AG04450 (cell line): ENCODE data around the gene GABRB1. TPM values are rescaled to one million over a fixed set of nuclear protein-coding genes. Genes with fewer than 3 reads are reported as not detected.

Source experiments
- CTCF ChIA-PET: fragments of 300-600, 350-600 bp; formaldehyde crosslinking; extraction: SDS; loops from one replicate; lab custom pipeline; 2022; ENCODE audit warnings: antibody characterized with exemption, inconsistent platforms; lab: Charles Lee
- POLR2A ChIA-PET: fragments of 350-600 bp; formaldehyde crosslinking; extraction: SDS; loops from one replicate; lab custom pipeline; 2021; ENCODE audit warnings: antibody characterized with exemption, inconsistent platforms; lab: Yijun Ruan, JAX
- DNase-seq: peaks from one replicate; pipeline ENCODE4 v3.0.0-alpha.2; 2011; ENCODE audit warnings: low read depth, low spot score
- H3K27ac ChIP-seq: one replicate; pipeline ENCODE4 v1.5.1; 2012; ENCODE audit warnings: low read depth, low read length, control low read depth
- H3K27me3 ChIP-seq: one replicate; pipeline ENCODE4 v1.6.0; 2012; ENCODE audit warnings: low read length; ENCODE audit not compliant: control insufficient read depth, insufficient read depth
- H3K4me3 ChIP-seq: 2 replicates; pipeline ENCODE4 v1.5.1; 2011; ENCODE audit warnings: mild to moderate bottlenecking, low read depth, low read length, control low read depth
- H3K9me3 ChIP-seq: 2 replicates; pipeline ENCODE4 v1.5.1; 2012; ENCODE audit warnings: low read length; ENCODE audit not compliant: control insufficient read depth, insufficient read depth
- CTCF ChIP-seq: IDR thresholded peaks from 2 replicates; pipeline ENCODE4 v1.5.1; 2011; ENCODE audit warnings: low read depth, low read length, control low read depth, inconsistent platforms
- polyA plus RNA-seq: library from polyadenylated mRNA; depleted of rRNA; stranded (reverse); fragments of >200 nt; gene quantifications from 2 replicates; pipeline ENCODE4 v1.2.3, GENCODE V29; 2011

GABRB1 gene
- polyA plus RNA-seq, 1 experiment, result 8.1 TPM

- H3K4me3 ChIP-seq, result no peak overlapping the region
- TF ChIP-seq CTCF, result peak; percentile 56
- POLR2A ChIA-PET, result no interaction called here
- peak; percentile 21 for DNase-seq
- CTCF ChIA-PET, result interaction anchor here (0.7 to 2.6 kb wide), 22 partner anchors 8 to 735 kb away, joined by 3 to 39 read pairs (median 4); no protein-coding TSS in a partner anchor
- H3K27ac ChIP-seq, result no peak overlapping the region
- no peaks in the 10 kb centered on the region for H3K9me3 ChIP-seq
- H3K27me3 ChIP-seq, result no peaks in the 10 kb centered on the region
Observed at GRCh38 chr4:47383829-47384427, 352.6 kb downstream of the GABRB1 start.

- Histone ChIP-seq H3K4me3 (no peak overlapping the region), H3K9me3 (no peaks in the 10 kb centered on the region), H3K27ac (no peak overlapping the region), H3K27me3 (no peaks in the 10 kb centered on the region)
- POLR2A ChIA-PET, result no interaction called here
- DNase-seq, result no peak
- CTCF ChIA-PET, result interaction anchor here (0.9 to 2.0 kb wide), 5 partner anchors 11 to 541 kb away, joined by 3 to 6 read pairs (median 4); no protein-coding TSS in a partner anchor
- no peak for TF ChIP-seq CTCF
Observed at GRCh38 chr4:47386146-47386545, 354.8 kb downstream of the GABRB1 start.

GRCh38 chr4:47386561-47387235 is 355.3 kb downstream of the GABRB1 start:
- TF ChIP-seq CTCF, result no peak
- no peaks in the 10 kb centered on the region for H3K9me3 ChIP-seq
- no peaks in the 10 kb centered on the region for H3K27me3 ChIP-seq
- CTCF ChIA-PET, result interaction anchor here (0.9 to 2.0 kb wide), 4 partner anchors 11 to 542 kb away, joined by 3 to 6 read pairs (median 4); no protein-coding TSS in a partner anchor
- no peak overlapping the region for H3K27ac ChIP-seq
- no peak overlapping the region for H3K4me3 ChIP-seq
- DNase-seq, result no peak
- POLR2A ChIA-PET, result no interaction called here

DNA sequence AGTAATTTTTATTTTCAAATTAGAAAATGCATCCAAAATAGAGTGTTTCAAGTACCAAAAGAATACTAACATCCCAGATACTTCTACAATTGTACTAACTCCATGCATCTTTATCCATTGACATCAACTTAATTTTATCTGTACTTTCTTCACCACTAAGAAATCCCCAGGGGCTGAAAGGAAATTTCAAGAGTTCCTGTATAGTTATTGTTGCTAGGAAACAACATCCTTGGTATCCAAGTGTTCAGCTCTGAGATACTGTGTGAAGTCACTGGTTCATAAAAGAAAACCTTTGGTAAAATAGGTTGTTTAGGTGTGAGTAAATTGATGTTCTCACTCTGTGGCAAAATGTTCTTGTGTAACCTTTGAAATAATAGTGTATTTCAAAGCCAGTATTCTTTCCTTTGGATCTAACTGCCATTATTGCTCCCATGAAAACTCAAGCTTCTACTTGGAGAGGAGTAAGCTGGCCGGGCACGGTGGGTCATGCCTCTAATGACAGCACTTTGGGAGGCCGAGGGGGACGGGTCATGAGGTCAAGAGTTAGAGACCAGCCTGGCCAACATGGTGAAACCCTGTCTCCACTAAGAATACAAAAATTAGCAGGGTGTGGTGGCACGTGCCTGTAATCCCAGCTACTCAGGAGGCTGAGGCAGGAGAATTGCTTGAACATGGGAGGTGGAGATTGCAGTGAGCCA is 359.2 kb downstream of the GABRB1 start:
- H3K27me3 ChIP-seq, result no peaks in the 10 kb centered on the region
- DNase-seq, result no peak
- no peak overlapping the region for H3K27ac ChIP-seq
- H3K9me3 ChIP-seq, result no peaks in the 10 kb centered on the region
- TF ChIP-seq CTCF, result no peak
- ChIA-PET POLR2A (no interaction called here), CTCF (no interaction called here)
- H3K4me3 ChIP-seq, result no peak overlapping the region
